VCaP (cell line): ENCODE results near the gene DFFA.

Source experiments
- H3K27ac ChIP-seq: fragments of 450-650 bp; 2 replicates; pipeline ENCODE4 v1.5.1; 2017
- CTCF ChIP-seq: fragments of 450-650 bp; conservative IDR thresholded peaks from 2 replicates; pipeline ENCODE4 v1.5.1; 2017; ENCODE audit warnings: mild to moderate bottlenecking, moderate library complexity

Gene DFFA

GRCh38 chr1:10472220-10473144 lies at the start of gene DFFA:
TSS of gene DFFA (minus strand) at chr1:10472529. CDS start at chr1:10472458, 71 bp downstream.
- no peak for TF ChIP-seq CTCF
- H3K27ac ChIP-seq: peak within 1 kb of the TSS; percentile 72

GRCh38 chr1:10521537-10522157 lies 49.3 kb upstream of the DFFA start:
- peak overlapping the region; percentile 81 for H3K27ac ChIP-seq
- no peak for TF ChIP-seq CTCF

GRCh38 chr1:10520952-10521351 lies 48.6 kb upstream of the DFFA start:
- no peak overlapping the region; the same call in 1 of the 2 replicates for H3K27ac ChIP-seq
- no peak for TF ChIP-seq CTCF

- TF ChIP-seq CTCF: no peak
- H3K27ac ChIP-seq: no peak overlapping the region
Observed at GRCh38 chr1:10520497-10520896, 48.2 kb upstream of the DFFA start.

- TF ChIP-seq CTCF: peak; percentile 32
- peak overlapping the region; percentile 67 for H3K27ac ChIP-seq
Observed at GRCh38 chr1:10519016-10519417, 46.7 kb upstream of the DFFA start.

GRCh38 chr1:10517677-10517982 lies 45.3 kb upstream of the DFFA start:
- H3K27ac ChIP-seq: peak overlapping the region; percentile 60

More at GRCh38 chr1:10517677-10517982, 45.3 kb upstream of the DFFA start:
- no peak for TF ChIP-seq CTCF
